ENCODE measurements around the gene STK32C. TPM values are rescaled to one million over a fixed set of nuclear protein-coding genes. Genes with fewer than 3 reads are reported as not detected.

STK32C gene
- total RNA-seq, 2 donors from 2014 or later = 0.78 to 4.0 TPM

DNA sequence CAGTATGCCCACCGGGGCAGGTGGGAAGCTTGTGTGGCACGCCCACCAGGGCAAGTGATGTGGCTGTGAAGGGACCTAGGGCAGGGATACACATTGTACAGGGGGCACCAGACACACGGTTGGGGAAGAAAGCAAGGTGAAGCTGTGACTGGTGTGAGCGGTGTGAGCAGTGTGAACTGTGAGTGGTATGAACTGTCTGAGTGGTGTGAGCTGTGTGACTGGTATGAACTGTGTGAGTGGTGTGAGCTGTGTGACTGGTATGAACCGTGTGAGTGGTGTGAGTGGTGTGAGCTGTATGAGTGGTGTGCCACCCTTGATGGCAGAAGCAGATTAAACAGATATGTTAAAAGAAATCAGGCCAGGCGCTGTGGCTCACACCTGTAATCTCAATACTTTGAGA lies 72.9 kb downstream of the STK32C start:
- WGBS, 2 donors = 94 to 98% methylated on average over 6 of the region's 6 CpGs
- DNase-seq = no peak
- no peak overlapping the region for H3K4me3 ChIP-seq
- no peaks in the 10 kb centered on the region for H3K4me1 ChIP-seq
- H3K9me3 ChIP-seq = no peaks in the 10 kb centered on the region
- intact Hi-C loops (cut with DNase I) = no loop called here
- no peak for TF ChIP-seq POLR2A (IDR thresholded peaks at IDR 0.05)
- TF ChIP-seq, protein P1, sequence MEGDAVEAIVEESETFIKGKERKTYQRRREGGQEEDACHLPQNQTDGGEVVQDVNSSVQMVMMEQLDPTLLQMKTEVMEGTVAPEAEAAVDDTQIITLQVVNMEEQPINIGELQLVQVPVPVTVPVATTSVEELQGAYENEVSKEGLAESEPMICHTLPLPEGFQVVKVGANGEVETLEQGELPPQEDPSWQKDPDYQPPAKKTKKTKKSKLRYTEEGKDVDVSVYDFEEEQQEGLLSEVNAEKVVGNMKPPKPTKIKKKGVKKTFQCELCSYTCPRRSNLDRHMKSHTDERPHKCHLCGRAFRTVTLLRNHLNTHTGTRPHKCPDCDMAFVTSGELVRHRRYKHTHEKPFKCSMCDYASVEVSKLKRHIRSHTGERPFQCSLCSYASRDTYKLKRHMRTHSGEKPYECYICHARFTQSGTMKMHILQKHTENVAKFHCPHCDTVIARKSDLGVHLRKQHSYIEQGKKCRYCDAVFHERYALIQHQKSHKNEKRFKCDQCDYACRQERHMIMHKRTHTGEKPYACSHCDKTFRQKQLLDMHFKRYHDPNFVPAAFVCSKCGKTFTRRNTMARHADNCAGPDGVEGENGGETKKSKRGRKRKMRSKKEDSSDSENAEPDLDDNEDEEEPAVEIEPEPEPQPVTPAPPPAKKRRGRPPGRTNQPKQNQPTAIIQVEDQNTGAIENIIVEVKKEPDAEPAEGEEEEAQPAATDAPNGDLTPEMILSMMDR (IDR thresholded peaks at IDR 0.05) = no peak
- H3K27me3 ChIP-seq = no peaks in the 10 kb centered on the region
- H3K36me3 ChIP-seq (replicated peaks in 1 of 2; ENCODE audit: insufficient read depth in 1 of 2, low read depth in 2 of 2) = no peaks in the 10 kb centered on the region
- H3K27ac ChIP-seq = no peak overlapping the region
- no peak for ATAC-seq

DNA sequence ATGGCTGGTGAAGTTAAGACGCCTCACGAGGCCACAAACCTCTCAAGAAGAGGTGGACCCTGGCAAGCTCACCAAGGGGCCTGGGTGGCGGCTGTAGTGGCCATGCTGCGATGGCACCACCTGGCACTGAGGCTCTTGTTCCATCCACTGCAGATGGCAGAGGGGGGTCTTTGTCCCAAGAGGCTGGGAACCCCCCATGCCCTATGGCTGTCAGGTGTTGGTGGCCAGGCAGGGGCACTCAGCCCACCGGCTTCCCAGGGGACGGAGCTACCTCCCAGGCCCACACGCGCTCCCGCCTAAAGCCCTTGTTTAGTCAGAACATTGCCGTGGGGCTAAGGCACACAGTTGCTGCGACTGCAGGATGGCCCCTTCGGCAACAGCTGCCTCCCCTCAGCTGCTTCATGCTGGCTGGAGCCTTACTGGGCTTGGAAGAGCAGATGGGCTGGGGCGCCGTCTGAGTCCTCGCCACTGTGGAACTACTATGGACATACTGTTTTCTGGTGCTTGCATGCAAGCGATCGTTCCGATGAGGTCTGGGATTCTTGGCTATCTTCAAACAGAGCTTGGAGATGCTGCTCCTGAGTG lies 74.2 kb downstream of the STK32C start:
- no peak for DNase-seq
- intact Hi-C loops (cut with DNase I) = no loop called here
- WGBS, 2 donors = 76% methylated on average over 16 to 18 of the region's 18 CpGs
- Histone ChIP-seq H3K27me3 (no peaks in the 10 kb centered on the region), H3K36me3 (replicated peaks in 1 of 2; ENCODE audit: insufficient read depth in 1 of 2, low read depth in 2 of 2) (no peaks in the 10 kb centered on the region), H3K4me1 (no peaks in the 10 kb centered on the region), H3K27ac (no peak overlapping the region), H3K9me3 (no peaks in the 10 kb centered on the region), H3K4me3 (no peak overlapping the region)
- TF ChIP-seq POLR2A (IDR thresholded peaks at IDR 0.05) = no peak
- TF ChIP-seq, protein P1 (IDR thresholded peaks at IDR 0.05) = no peak
- no peak for ATAC-seq

DNA sequence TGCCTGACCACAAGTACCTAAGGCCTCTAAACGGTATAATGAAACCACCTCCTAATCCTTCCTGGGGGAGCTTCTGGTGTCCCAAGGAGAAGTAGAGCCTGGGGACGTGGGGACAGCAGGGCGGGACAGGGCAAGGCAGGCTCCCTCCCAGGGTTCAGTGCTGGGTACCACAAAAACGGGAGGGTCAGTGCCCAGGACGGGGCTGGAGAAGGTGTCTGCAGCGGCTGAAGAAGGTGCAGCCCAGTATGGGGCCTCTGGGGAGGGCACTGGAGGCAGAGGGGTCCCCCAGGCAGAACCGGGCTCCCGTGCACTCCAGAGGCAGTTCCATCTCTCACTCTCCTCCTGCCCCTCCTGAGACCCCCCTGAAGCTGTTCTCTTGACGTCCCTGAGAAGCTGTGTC lies 74.8 kb downstream of the STK32C start:
- H3K27ac ChIP-seq = no peak overlapping the region
- H3K9me3 ChIP-seq = no peaks in the 10 kb centered on the region
- WGBS, 2 donors = 65 to 72% methylated on average over 7 to 9 of the region's 9 CpGs
- intact Hi-C loops (cut with DNase I) = no loop called here
- ATAC-seq (no peak), DNase-seq (no peak)
- no peaks in the 10 kb centered on the region for H3K27me3 ChIP-seq
- H3K4me3 ChIP-seq = no peak overlapping the region
- TF ChIP-seq, protein P1 (IDR thresholded peaks at IDR 0.05) = no peak
- TF ChIP-seq POLR2A (IDR thresholded peaks at IDR 0.05) = no peak
- no peaks in the 10 kb centered on the region for H3K4me1 ChIP-seq
- H3K36me3 ChIP-seq (replicated peaks in 1 of 2; ENCODE audit: insufficient read depth in 1 of 2, low read depth in 2 of 2) = no peaks in the 10 kb centered on the region

DNA sequence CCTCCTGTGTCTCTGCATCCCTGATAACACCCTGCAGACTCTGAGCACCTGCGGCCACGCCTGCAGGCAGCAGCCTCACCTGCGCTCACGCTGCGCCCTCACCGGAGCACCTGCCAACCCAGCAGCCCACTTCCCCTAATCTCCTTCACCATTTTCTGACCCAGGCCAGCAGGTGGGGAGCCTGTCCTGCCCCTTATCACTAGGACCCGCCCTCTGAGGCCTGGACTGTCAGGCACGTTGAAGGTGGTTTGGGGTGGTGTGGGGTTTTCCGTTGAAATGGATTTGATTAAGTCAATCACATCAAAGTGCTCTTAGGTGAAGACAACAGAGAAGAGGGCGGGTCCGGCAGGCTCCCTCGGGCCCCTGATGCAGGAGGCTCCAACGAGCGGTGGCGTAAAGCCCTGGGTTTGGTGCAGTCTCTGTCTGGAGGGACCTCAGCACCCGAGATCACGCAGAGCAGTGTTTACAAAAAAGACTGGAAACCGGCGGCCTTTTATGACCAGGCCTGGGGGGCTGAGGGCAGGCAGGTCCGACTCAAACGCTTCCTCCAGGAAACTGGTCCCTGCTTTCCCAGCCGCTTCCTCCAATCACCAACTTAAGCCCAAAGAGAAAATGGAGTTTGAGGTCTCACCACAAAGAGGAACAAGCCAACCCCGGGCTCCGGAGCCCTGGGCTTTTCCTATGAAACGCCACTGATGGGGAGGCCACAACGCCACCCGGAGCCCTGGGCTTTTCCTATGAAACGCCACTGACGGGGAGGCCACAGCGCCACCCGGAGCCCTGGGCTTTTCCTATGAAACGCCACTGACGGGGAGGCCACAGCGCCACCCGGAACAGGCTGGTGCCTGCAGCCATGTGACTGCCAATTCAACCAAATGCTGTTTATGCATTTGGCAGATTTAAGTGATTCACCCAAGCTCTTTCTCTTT lies 75.5 kb downstream of the STK32C start:
- intact Hi-C loops (cut with DNase I) = no loop called here
- TF ChIP-seq, protein P1 (IDR thresholded peaks at IDR 0.05) = no peak
- no peak for TF ChIP-seq POLR2A (IDR thresholded peaks at IDR 0.05)
- no peaks in the 10 kb centered on the region for H3K36me3 ChIP-seq (replicated peaks in 1 of 2; ENCODE audit: insufficient read depth in 1 of 2, low read depth in 2 of 2)
- no peak overlapping the region for H3K4me3 ChIP-seq
- H3K4me1 ChIP-seq = no peaks in the 10 kb centered on the region
- DNase-seq (peak in 1 of 4 donors; percentile 45), ATAC-seq (no peak)
- H3K27ac ChIP-seq = no peak overlapping the region
- WGBS, 2 donors = 60 to 80% methylated on average over 35 of the region's 35 CpGs
- no peaks in the 10 kb centered on the region for H3K27me3 ChIP-seq
- no peaks in the 10 kb centered on the region for H3K9me3 ChIP-seq

Measured in body of pancreas (tissue), 4 donors.